Umbilical cord (tissue), 2 donors: Measurements from ENCODE around the gene WTAP. TPM values are rescaled to one million over a fixed set of nuclear protein-coding genes. Genes with fewer than 3 reads are reported as not detected.

Experiments used
- DNase-seq: peaks from one replicate; pipeline ENCODE4 v3.0.0-alpha.2; 2015; ENCODE audit warnings: low spot score
- total RNA-seq: library from RNA; depleted of rRNA; stranded (reverse); fragments of >200 nt; gene quantifications from one replicate; pipeline ENCODE4 v1.2.3, GENCODE V29; 2014; ENCODE audit warnings: low replicate concordance; ENCODE audit not compliant: insufficient read depth

WTAP gene
- total RNA-seq, 1 donor from 2014 or later = 111 TPM

GRCh38 chr6:159805440-159806020 lies 78.2 kb downstream of the WTAP start:
- DNase-seq = peak; percentile 28

Other genes starting within 250 kb of the WTAP start
- gene SOD2, start 34.3 kb upstream of the WTAP start, total RNA-seq = 275 TPM
- 26.5 TPM for gene ACAT2, start 34.5 kb downstream of the WTAP start, total RNA-seq
- gene TCP1, start 62.1 kb downstream of the WTAP start, total RNA-seq = 155 TPM
- gene MRPL18, start 63.0 kb downstream of the WTAP start, total RNA-seq = 47.2 TPM
- gene PNLDC1, start 72.8 kb downstream of the WTAP start, total RNA-seq = not detected
- 1.7 TPM for gene MAS1, start 163.5 kb downstream of the WTAP start, total RNA-seq
- 54.2 TPM for gene IGF2R, start 241.6 kb downstream of the WTAP start, total RNA-seq